DMS79 (cell line): ENCODE measurements around the gene SMYD3.

Experiments
- DNase-seq: peaks from one replicate; lab custom pipeline; 2025; lab: John Stamatoyannopoulos, UW

Gene SMYD3

DNA sequence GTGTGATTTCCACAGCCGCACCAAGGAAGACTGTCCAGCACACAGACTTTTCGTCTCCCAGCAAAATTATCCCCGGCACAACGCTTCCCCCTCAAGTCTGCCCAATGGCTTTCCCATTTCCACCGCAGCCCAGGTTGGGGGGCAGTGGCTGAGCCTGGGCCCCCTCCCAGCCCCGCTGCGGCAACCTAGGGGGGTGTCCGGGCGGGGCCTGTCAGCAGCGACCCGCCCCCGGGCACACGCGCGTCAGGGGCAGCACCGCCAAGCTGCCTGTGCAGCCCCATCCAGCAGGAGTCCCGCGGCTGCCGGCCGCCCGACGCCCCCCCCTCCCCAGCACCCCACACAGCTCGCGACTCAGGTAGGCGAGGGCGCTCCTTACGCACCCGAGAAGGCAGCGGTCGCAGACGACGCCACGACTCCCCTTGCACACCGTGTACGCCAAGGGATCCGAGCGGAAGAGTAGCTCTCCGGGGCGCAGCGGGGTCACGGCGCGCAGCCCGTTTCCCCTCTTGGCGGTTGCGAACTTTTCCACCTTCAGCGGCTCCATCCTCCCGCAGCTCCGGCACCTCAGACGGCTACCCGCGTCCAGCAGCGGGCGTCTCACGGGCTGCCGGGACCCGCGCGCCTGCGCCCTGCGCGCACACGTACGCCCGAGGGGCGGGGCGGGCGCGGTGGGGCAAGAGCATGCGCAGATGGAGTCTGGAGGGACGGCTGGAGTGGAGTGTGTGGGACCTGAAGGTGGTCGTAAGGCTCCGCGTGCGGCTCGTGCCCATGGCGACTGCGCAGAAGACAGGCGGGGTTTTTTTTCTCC lies at the start of gene SMYD3:
Gene SMYD3 (minus strand): TSS at position 606 of the 808 bp plus-strand sequence.
- DNase-seq, result peak; percentile 70

- DNase-seq, result no peak
These were observed 47.1 kb upstream of the SMYD3 start for GRCh38 chr1:246554201-246554600.

GRCh38 chr1:246552110-246552509 lies 45.0 kb upstream of the SMYD3 start:
- no peak for DNase-seq

GRCh38 chr1:246550402-246550801 lies 43.3 kb upstream of the SMYD3 start:
- DNase-seq, result no peak

DNA sequence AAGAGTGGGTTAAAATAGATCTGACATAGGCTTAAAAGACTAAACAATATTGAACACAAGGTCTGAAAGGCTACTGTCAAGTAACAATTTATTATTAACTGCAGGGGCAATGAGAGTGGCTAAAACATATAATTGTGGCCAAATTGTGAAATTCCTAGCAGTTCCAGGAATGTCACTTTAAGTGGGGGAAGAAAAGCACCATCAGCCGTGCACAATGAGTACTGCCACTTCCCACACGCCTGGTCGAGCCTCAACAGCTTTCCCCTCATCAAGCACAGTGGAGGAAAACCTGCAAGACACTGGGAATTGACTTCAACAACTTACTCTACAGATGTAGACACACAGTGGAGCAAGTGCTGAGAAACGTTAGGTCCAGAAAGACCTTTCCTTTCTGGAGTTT lies 42.6 kb upstream of the SMYD3 start:
- DNase-seq, result no peak

DNA sequence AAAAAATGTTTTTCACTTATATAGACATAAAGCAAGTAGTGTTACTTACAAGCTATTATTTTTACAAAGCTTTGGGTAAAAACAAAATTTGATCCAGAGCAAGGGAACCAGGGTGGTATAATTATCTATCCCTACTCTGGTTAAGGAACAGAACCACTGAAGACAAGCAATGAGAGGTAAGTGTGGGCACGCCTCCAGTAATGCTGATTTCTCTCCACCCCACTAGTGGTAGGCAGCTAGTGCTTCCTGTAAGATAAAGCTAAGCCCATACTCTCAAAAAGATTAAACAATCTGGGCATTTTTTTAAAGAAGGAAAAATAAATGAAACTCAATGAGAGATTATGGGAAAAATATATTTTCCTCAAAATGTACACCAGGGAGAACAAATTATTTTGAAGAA lies 36.9 kb upstream of the SMYD3 start:
- DNase-seq, result no peak

- DNase-seq, result no peak
These were observed 33.8 kb upstream of the SMYD3 start for GRCh38 chr1:246540738-246541491.

- no peak for DNase-seq
These were observed 30.8 kb upstream of the SMYD3 start for GRCh38 chr1:246537887-246538286.

DNA sequence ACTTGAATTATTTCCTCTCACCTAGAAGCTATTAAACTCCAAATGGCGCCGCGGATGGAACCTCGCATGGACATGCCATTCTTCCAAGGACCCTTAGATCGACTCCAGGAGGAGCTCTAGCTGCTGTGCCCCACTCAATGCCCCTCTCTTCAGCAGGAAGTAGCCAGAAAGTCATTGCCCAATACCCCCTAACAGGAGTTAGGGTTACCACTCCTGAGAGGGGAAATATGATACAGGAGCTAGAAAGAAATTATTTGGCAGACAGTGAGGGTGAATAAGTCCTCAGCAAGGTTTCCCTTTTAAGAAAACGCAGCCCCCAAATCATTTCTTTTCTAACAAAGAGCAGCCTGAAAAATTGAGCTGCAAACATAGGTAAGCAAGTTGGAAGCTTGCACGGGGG lies 30.4 kb upstream of the SMYD3 start:
- no peak for DNase-seq

GRCh38 chr1:246534114-246534513 lies 27.0 kb upstream of the SMYD3 start:
- DNase-seq, result peak; percentile 96

- DNase-seq, result peak; percentile 59
These were observed 26.4 kb upstream of the SMYD3 start for GRCh38 chr1:246533371-246533905.

DNA sequence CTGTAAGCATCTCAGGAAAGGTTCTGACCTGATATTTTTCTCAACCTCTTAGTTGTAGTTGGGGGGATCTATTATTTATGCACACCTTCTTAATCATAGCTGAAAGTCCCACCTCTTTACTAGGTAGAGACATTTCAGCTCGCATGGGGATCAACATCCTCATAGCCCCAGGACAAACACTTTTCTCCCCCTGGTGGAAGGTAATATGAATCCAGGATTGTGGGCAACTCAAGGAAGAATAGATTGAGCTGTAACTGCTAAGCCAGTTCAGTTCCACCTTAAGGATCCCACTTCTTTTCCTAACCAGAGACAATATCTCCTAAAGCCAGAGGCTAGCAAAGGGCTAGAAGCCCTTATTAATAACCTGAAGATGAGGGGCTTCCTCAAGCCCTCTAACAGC lies 25.4 kb upstream of the SMYD3 start:
- no peak for DNase-seq

GRCh38 chr1:246530482-246530881 lies 23.4 kb upstream of the SMYD3 start:
- no peak for DNase-seq

DNA sequence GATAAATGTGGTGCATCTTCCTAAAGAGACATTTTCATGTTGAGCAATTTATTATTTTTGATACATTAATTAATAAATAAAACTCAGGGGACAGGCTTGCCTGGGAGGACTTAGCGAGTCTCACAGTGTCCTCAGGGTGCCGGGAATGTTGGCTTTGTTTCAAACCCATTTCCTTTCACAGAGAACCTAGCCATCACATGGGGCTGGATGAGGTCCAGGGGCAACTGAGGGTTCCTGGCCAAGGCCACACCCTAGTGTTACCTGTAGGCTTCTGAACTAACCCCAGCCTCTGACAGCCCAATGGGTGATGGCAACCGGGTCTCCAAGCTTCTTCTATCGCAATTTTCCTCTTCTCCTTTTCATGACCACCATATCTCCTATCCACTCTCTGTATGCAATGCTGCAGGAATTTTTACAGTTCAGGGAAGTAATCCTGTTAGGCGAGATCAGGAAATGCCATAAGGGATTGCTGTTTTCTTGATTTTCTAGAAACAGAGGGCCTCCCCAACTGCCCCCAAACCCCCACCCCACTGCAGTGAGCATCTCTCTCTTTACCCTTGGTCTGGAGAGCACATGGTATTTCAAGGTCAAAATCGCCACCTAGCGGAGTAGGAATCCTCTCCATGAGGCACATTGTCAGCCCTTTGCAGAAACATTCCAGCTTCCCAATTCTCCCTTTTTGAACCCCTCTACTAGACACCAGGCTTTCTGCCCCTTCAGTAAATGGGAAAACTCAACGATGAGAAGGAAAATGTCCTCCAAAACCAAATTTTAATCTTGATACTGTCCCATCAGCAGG lies 22.1 kb upstream of the SMYD3 start:
- no peak for DNase-seq

DNA sequence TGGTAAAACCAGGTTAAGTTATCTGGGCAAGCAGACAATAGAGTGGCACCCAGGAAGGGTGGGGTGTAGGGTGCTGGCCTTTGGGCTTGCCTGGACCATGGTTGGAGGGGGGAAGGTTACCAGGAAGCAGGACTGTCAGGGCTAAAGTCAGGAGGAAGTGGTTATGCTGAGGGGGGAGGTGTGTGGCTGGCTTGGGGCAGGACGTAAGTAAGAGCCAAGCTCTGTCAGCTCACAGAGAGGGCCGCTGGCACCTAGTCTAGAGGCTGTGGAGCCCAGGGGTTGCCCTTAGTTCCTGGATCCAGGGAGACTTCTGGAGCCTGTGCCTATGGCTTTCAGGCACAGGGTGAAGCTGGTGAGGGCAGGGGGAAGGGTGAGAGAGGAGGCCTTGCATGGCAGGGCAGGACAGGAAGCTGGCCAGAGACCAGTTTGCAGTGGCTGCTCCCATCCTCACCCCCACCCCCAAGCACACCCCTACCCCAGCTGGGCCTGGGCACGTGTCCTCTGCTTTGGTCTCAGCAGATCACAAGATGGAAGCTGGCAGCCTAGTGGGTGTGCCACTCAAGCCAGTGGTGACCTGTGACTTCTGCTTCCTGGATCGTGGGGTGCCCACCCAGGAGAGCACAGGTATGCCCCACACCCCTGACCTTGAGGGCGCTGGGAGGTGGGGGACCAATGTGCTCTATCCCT lies 20.5 kb upstream of the SMYD3 start:
- no peak for DNase-seq

DNA sequence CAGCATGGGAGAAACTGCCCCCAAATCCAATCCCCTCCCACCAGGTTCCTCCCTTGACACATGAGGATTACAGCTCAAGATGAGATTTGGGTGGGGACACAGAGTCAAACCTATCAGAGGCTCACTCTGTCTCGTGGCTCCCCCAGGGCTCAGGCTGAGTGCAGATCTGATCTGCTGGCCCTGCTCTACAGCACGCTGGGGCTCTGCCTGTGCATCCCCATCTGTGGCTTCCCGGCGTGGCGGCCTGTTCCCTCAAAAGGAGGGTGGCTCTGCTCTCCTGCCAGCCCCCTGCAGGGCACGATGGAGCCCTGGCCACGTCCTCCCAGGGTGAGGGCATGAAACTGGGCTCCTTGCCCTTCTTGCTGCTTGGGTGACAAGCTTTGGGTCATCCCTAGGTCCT lies 19.8 kb upstream of the SMYD3 start:
- no peak for DNase-seq

DNA sequence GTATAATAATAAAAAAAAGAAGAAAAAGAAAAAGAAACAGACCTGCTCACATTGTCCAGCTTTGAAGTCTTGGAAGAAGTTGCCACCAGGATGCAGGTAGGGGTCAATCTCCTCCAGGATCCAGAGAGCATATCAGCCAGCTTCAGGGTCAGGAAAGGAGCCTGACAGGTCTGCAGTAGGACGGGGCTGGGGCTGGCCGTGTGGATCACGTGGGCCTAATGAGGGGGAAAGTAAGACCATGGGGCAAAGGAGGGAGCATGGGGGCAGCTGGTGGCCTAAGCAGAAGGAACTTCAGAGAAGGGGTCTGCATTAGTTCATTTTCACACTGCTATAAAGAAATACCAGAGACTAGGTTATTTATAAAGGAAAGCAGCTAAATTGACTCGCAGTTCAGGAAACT lies 19.3 kb upstream of the SMYD3 start:
- no peak for DNase-seq

DNA sequence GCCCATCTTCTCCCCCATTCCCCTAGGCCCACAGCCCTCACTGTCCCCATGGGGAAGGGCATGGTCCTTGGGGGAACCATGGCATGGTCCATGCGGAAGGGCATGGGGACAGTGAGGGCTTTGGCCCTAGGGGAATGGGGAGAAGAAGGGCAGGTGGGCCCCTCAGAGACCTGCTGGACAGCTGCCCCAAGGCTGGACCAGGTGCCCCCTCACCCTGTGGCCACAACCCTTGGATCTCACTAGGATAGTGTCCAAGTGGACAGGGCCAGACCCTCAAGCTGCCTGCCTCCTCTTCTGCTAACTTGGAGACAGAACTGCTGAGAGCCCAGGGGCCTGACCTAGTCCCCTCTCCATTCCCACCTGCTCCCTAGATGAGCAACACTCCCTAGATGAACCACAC lies 12.4 kb upstream of the SMYD3 start:
- DNase-seq, result no peak

DNA sequence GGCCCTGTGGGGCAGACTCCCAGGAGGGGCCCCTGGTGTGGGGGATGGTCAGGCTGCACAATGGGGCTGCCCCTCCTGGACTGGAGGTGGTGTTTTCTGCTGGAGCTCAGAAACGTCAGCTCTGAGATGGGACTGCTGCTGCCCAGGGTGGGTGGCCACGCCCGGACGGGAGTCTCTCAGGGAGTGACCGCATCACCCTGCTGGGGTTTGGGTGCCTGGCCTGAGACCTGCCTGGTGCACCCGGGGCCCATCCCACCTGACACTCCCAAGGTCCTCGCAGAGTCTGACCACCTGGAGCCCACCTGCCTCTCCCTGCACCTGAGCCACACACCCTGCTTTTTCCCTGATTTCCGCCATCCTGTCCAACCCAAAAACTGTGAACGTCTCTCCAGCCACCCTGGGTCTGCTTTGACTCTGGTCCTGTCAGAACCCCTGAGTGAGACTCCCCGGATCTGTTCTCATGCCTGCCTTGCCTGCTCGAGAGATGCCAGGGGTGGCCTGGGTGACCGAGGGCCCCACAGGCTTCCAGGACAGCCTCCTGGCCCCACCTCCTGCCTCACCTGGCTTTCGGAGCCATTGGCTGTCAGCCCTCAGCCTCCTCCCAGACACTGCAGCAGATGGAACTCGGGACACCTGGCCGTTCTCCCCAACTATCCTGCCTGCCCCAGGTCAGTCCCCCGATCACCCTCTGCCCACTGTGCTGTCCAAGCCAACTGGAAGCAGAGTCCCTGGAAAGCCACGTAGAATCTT lies 11.6 kb upstream of the SMYD3 start:
- no peak for DNase-seq

DNA sequence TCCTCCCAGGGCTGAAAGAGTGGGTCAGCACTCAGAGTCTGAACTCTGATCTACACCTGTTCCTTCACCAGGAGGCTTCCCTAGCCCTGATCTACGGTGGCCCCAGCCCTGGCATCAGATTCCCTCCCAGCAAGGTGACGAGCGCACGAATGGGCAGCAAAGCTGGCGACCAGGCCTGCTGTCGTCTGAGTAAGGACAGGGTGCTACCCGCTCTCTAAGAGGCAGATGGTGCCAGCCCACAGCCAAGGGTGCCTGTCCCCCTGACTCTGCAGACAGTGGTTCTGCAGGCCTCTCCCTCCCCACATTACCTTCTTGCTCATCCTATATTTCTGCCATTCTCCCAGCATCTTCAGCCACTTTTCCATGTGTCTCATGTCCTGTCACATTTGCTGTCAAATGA lies 10.3 kb upstream of the SMYD3 start:
- no peak for DNase-seq

DNA sequence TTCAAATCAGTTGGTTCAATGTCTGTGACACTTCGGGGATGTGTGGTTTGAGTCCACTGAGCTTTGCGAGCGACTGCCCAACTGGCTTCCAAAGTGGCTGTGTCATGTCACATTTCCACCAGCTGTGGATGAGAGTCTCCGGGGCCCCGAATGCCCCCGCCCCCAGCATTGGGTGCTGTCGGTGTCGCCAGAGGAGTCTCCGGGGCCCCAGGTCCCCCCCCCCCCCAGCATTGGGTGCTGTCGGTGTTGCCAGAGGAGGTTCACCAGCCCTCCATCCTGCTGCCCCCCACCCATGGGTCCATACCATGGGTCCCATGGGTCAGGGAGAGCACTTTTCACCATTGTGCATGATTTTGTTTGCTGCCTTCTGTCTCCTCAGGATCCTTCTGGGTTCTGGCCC lies 9.0 kb upstream of the SMYD3 start:
- DNase-seq, result no peak
